UCSD-AML1 (cell line): Measurements from ENCODE around the gene NRCAM.
"Not testable (repeated sequence)": the region's sequence is repeated elsewhere in the genome, so short reads cannot be mapped to it uniquely, and the experiment has no call there.

Experiments used
- DNase-seq: peaks from one replicate; lab custom pipeline; 2025; ENCODE audit not compliant: unreplicated experiment; lab: John Stamatoyannopoulos, UW

NRCAM gene

DNA sequence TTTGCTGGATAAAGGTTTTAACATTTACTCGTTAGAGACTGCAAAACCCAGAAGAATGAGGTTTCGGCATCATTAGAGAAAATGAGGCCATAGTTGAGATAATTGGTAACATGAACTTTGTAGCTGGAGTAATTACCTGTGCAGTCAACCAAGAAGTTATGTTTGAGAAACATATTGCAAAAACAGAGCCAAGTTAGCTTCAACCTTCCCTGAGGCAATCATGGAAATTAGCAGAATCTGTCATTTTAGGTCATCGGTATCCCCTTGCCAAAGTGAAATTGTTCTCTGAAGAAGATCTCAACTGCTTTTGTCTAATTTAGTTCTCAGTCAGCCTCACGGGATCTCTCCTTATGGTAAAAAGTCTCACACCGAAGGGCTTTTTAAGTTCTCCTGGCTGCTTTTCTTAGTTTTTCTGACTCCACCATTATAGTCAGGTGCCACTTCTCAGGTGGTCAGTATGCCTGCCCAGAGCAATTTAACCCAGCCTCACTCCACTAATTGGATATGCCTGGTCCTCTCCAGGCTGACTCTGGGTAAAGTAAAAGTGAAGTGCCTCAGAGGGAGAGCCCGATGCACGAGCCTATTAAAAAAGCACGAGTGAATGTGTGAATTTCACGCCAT lies 52.5 kb downstream of the NRCAM start:
- DNase-seq, result no peak

DNA sequence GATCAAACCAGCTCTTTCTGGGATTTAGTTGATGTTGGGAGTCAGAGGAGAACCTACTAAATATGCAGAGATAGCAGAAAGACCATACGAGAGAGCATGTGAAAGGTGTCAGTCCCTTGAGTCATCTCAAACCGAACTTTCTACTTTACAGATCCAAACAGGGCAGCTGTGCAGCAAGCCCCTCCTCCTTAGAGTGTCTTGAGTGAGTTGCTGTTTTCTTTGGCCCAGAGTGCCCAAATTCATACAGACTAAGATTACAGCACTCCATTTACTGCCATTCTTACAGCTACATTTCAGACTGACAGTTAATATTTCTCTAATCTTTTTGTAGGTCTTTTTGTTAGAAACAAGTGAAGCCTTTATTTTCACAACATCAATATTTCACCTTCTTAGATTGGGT lies 53.4 kb downstream of the NRCAM start:
- no peak for DNase-seq

DNA sequence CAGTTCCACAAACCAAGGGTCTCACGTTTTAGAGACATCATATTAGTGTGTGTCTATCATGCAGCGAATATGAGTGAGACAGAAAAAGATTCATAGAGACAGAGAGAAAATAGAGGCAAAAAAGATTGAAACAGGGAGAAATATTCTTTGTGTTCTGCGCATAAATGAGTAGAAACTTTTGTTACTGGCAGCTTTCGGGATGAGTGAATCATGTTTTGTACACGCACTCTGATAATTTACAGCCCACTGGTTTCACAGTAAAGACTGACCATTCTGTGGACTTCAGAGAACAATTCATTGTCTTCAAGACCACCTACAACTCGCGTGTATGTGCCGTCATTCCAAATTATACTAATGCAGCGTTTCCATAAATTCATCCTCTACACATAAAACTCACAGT lies 60.2 kb downstream of the NRCAM start:
- no peak for DNase-seq

DNA sequence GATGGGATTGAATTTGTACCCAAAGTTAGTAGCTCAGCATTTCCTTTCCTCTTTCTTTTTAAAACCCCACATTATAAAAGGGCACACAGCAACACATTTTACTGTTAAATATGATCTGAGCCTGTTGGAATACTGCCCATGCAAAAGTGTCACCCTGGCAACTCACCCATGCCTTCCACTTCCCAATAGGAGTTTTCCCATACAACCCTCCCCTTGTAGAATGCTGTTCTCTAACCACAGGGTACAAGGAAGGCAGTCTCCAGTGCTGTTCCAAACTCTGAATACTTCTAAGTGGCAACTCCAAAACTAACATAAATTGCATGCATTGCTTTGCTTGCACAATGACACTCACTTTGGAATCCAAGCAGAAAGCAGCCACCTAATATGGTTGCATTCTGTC lies 60.8 kb downstream of the NRCAM start:
- DNase-seq, result no peak

DNA sequence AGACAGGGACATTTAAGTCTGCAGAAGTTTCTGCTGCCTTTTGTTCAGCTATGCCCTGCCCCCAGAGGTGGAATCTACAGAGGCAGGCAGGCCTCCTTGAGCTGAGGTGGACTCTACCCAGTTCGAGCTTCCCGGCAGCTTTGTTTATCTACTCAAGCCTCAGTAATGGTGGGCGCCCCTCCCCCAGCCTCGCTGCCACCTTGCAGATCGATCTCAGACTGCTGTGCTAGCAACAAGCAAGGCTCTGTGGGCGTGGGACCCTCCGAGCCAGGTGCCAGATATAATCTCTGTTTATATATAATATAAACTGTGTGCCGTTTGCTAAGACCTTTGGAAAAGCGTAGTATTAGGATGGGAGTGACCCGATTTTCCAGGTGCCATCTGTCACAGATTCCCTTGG lies 63.1 kb downstream of the NRCAM start:
- DNase-seq, result not testable (repeated sequence)

DNA sequence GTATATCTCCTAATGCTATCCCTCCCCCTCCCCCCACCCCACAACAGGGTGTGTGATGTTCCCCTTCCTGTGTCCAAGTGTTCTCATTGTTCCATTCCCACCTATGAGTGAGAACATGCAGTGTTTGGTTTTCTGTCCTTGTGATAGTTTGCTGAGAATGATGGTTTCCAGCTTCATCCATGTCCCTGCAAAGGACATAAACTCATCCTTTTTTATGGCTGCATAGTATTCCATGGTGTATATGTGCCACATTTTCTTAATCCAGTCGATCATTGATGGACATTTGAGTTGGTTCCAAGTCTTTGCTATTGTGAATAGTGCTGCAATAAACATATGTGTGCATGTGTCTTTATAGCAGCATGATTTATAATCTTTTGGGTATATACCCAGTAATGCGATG lies 68.5 kb downstream of the NRCAM start:
- not testable (repeated sequence) for DNase-seq

DNA sequence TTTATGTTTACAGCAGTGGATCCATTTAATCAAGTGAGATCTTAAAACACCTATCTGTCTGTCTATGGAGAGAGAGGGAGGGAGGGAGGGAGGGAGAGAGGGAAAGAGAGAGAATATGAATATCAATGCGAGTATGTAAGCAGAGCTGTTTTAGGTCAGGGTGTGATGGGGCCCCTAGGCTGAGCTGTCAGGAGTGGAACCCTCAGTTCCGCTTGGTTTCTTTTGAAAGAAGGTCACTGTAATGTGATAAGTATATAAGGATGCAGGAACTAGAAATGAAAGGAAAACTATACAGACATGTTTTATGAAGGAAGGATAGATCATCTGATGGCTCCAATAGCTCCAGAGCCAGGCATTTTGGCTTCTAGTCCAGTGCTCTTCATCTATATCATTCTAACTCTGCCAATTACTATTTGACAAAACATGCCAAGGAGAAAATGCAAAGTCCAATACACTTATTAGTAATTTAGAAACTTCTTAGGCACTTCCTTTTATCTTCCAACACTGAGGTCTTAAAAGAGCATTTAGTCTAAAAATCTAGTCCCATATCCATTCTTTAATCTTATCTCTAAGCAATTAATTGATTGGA lies 70.3 kb downstream of the NRCAM start:
- no peak for DNase-seq

DNA sequence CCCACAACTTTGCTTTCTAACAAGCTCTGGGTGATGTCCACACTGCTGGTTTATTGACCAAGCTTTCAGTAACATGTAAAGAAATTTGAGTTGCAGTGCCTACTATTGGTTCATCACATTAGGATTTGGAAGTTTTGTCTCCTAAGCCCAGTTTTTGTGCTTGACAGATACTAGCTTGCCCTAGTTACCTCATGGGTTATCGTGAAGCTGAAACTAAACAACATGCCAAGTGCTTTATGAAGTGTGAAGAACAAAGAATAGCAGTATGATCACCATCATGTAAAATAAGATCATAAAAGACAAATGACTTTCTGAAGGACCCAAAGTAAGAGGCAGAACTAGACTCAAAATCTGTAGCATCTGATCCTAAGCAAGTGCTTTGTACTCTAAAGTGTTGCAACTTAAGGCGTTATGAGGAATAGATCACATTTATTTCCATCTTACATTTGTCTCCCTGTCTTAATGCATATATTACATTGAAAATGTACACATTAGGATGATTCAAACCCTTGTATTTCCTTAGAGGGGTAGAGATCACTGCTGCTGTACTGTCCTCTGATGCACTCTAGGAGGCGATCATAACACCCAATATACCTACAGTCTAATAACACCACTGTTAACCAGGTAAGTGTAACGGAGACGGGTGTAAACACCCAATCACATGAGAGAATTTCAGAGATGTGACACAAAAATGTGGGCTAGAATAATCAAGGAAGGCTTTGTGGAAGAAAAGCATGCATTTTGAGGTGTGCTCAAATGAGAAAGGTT lies 71.3 kb downstream of the NRCAM start:
- DNase-seq, result no peak

DNA sequence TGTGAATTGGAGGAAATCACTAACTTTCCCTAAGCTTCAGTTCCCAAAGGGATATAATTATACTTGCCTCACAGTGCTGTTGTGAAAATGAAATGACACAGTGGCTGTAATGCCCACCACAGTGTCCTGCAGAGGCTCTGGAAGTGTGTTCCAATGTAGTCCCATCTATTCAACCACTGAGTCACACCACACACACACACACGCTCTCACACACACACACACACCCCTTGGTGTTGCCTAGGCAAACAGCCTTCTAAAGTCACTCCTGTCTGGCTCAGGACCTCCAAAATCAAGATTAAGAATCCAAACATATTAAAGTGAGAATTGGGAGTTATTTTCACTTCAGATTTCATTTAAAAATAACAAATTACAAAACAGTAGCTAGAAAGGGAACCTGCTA lies 73.3 kb downstream of the NRCAM start:
- no peak for DNase-seq

DNA sequence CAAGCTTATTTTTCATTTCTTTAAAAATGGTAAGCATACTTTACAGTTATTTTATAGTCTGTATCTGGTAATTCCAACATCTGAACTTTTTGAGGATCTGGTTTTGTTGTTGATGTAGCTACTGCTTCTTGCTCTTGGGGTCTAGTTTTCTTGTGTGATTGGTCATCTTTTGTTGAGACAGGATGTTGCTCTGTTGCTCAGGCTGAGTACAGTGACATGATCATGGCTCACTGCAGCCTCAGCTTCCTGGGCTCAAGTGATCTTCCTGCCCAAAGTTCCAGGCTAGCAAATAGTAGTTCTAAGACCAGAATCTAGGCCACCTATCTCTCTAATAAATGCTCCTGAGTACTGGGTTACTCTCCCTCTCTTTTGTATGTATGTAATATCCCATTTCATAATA lies 75.7 kb downstream of the NRCAM start:
- DNase-seq, result no peak

DNA sequence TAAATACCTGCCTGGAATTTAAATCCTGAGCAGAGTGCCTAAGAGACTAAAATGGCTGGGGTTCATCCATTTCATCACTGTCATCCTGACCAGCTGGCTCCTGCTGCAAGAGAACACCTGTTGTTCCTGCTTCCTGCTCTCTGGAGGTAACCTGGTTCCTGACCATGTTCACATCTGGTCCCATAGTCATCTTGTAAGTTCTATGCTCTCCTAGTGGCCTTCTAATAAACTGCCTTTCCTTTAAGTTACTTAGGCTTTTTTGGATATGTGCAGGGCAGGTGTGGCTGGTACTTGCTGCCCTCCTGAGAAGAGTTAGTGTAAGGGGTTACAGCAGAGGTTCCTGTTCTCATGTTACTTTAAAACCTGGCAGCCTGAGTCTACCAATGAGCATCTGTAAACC lies 80.0 kb downstream of the NRCAM start:
- DNase-seq, result no peak

DNA sequence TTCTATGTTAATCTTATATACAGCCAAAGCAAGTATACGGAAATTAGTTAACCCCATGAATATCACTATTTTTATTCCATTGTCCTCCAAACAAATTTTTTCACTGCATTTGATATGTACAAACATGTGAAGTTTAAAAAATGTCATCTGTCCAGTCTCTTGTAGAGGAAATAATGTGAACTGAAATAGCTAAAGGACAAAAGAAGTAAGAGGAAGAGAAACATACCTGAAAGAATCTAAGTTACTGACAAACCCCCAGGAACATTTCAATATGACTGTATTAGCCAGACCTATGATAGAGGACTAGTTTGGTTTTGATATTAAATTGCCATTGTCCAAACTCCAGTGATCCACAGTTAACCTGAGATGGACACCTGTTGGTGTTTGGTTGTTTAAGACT lies 80.6 kb downstream of the NRCAM start:
- DNase-seq, result no peak

DNA sequence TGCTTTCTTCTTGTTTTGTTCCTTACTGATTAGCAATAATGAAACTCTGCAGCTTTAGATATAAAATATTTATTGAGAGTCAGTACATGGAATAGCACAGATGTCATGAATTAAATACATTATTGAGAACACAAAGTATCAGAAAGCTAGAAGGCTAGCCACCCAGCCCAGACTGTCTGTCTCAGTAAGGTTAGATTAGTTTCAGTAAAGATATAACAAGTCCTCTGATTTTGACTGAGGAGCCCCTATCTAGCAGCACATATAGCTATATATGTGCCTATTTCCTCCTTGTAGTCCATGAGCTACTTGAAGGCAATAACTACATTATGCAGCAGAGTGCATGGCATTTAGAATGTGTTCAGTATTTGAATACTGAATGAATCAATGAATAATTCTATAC lies 81.3 kb downstream of the NRCAM start:
- no peak for DNase-seq

DNA sequence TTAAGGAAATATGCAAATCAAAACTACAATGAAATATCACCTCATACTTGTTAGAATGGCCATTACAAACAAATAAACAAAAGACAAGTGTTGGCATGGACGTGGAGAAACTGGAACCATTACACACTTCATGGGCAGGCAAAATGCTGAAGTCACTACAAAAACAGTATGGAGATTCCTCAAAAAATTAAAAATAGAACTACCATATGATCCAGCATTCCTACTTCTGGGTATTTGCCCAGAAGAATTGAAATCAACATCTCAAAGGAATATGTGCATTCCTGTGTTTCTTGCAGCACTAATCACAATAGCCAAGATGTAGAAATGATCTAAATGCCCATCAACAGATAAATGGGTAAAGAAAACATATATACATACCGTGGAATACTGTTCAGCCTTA lies 83.6 kb downstream of the NRCAM start:
- no peak for DNase-seq

DNA sequence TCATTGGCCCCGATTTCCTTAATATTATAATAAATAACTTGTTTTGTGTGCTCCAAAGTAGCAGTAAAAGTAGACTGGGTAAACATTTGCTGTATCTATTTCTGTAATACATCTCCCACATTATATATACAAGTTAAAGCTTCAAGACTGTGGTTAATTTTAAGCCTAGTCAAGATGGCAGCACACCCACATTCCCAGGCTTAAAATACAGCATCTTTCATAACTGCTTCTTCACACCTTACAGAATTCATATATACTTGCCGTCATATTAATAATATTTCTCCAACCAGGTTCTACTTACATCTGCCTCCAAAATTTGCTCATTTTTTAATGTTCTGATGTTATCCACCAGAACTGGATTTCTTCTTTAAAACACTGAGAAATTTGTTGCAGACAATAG lies 85.6 kb downstream of the NRCAM start:
- no peak for DNase-seq

DNA sequence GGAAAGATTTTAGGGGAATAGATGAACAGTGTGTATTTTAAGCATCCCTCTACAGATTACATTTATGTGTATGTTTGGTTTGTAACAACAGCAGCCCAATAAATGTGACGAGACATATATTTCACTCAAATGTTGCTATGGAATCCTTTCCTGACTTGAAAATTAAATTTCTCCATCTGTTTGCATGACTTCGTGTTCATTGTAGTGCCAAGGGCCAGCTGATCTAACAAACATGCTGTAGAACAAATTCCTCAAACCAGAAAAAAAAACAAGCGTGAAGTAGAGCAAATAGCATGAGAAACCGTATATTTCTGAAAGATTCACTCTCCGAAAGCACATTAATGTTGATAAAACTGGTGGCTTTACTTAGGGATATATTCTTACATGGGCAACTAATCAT lies 87.8 kb downstream of the NRCAM start:
- no peak for DNase-seq

DNA sequence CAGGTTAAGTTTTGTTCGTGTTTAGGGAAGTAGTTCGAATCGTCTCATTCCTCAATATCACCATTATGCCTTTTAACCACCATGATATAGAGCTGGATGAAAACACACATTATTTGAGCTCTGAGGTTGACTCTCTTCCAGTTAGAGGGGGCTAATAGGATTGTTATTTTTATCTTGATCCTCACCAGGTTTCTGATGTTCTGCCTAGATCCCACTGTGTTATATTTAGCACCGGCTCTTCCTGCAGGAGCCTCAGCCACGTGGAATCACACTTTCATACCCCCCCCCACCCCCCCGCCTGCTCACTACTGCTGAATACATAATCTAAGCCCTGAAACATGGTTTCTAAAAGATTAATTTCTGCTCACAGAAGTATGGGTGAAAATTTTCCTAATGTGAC lies 88.3 kb downstream of the NRCAM start:
- DNase-seq, result no peak

DNA sequence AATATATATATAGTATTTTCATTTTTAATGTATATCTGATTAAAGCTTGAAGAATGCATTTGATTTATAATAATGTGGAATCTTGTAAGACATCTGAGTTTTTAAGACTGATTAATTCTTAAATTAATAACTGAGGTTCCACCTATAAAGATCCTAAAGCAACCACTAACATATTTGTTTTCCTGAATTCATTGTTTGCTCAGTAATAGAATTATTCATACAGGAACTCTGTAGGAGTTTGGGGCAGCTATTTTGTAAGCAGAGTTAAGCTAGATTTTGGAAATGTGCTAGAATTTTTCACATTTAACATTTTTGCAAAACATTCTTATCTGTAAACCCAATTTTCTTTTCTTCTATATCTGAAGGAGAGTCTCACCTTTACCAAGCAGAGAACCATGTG lies 88.9 kb downstream of the NRCAM start:
- no peak for DNase-seq

DNA sequence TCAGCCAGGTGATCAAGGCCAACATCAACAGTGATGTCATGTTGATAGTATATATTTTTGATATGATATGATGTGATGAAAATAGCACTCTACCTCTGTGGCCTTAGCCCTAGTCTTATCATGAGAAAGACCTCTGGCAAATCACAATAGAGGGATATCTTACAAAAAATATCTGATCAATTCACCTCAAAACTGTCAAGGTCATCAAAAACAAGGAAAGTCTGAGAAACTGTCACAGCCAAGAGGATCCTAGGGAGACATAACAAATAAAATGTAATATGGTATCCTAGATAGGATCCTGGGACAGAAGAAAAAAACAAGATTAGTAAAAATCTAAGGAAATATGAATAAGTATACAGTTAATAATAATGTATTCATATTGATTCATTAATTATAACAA lies 92.6 kb downstream of the NRCAM start:
- DNase-seq, result no peak

DNA sequence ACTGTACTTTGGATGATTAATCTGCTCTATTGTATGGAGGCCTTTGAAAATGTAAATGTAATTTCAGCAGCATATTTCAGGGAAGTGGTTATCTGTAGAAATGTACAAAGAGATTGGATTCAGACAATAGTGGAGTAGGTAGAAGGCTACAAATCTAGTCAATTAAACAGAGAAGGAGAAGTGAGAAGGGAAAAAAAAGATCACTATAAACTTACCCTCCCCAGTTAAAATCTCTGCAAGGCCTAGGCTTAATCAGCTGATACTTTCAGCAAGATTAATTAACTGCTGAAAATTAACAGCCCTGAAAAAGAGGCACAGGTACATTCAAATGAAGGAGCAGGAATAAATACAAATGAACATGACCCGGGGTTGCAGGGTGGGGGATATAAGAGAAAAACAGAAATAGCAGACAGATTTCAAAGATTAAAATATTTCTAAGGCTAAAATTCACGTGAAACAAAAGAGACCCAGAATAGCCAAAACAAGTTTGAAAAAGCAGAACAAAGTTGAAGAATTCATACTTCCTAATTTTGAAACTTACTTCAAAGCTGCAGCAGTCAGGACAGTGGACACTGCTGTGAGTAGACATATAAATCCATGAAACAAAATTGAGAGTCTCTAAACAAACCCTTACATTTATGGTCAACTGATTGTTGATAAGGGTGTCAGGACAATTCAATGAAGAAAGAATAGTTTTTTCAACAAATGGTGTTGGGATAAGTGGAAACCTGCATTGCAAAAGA lies 96.0 kb downstream of the NRCAM start:
- DNase-seq, result no peak

DNA sequence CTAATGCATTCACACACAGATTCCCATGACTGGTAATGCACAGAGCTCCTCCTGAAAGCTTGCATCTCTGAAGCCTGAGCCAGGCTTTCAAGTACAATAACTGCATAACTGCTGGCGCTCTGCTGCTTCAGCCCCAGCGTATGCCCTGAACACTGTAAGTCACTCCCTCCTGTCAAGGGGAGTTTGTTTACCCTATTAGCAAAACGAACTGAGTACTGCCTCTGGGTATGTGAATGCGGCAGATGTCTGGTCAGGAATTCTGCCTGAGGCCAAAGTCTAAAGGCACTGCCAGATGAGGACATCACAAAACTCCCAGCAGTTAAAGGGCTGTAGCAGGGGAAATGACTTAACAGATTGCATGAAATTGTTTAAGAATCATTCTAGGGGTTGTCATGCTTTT lies 97.7 kb downstream of the NRCAM start:
- DNase-seq, result no peak

DNA sequence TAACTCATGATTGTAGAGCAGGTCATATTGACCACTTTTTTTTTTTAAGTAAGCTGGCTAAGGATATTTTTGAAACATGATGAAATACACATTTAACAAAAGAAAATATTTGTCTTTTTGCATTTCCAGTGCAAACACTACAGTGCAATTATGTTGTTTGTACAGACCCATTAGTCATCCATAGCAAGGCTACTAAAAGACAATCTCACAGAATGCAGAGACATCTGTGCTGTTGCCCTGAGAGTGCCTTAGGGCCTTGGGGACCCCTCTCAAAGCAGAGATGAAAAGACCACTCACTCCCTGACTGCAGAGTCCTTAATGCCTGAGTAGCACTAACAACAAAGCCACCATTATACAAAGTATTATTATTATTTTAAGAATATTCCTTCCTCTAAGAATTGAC lies 104.5 kb downstream of the NRCAM start:
- no peak for DNase-seq
